GM18517 (cell line): Measurements from ENCODE around the gene BABAM2.
"Not testable (repeated sequence)": the region's sequence is repeated elsewhere in the genome, so short reads cannot be mapped to it uniquely, and the experiment has no call there.

Source experiments
- ATAC-seq: cut with Tn5 transposase; IDR thresholded peaks from one replicate; pipeline ENCODE4 v1.9.1; 2021; ENCODE audit warnings: mild to moderate bottlenecking, moderate library complexity; ENCODE audit not compliant: unreplicated experiment

The BABAM2 gene

DNA sequence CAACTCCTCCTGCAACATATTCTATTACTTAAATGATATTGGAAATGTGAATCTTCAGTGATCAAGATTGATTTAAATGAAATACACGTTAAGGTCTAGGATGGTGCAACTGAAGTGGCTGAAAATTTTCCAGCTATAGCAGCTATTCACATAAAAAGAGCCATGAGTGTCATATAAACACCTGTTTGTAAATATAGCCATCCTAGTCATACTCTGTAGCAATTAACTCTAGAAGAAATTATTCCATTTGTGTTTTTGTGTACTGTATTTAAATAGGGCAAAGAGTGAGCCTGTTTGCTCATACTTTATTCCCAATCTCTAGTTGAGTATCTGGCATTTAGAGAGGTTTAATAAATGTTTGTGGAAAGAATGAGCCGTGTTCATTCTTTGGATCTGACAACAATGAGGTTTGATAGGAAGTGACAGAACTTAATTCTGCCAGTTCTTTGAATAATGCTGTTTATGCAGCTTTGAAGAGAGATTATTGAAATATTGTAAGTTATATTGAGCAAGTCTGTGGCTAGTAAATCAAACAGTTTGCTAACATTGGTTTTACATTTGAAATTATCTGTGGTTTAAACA is 49.7 kb downstream of the BABAM2 start:
- no peak for ATAC-seq

GRCh38 chr2:27940982-27941381 is 50.5 kb downstream of the BABAM2 start:
- ATAC-seq = no peak

DNA sequence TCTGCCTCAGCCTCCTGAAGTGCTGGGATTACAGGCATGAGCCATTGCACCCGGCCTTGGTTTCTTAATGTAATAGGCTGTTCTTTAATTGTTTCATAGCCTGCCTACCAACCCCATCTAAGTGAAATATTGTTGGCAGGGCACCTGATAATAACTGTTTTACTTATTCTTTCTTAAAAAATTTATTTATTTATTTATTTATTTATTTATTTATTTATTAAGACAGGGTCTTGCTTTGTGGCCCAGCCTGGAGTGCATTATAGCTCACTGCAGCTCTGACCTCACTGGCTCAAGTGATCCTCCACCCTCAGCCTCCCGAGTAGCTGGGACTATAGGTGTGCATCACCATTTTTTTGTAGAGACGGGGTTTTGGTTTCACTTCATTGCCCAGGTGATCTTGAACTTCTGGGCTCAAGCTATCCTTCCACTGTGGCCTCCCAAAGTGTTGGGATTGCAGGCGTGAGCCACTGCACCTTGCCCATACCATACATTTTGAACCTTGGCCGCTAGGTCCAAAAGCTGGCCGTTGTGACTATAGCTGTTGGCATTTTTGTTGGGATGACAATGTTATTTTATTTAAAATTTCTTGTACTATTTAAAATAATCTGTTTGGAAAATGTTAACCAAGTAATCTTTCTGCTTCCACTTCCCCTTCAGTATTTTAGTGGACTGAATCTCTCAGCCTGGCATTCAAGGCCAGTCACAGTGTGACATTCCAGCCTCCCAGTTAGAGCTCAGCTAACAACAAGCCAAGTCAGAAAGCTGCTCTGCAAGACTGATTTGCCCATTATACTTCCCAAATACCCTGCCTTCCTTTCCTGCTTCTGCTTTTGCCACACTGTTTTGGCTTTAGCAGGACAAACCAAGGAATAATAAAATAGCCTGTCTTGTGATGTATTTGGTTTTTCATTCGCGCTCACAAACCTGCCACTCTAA is 52.4 kb downstream of the BABAM2 start:
- ATAC-seq = no peak

- no peak for ATAC-seq
Observed at GRCh38 chr2:27946530-27947060, 56.1 kb downstream of the BABAM2 start.

DNA sequence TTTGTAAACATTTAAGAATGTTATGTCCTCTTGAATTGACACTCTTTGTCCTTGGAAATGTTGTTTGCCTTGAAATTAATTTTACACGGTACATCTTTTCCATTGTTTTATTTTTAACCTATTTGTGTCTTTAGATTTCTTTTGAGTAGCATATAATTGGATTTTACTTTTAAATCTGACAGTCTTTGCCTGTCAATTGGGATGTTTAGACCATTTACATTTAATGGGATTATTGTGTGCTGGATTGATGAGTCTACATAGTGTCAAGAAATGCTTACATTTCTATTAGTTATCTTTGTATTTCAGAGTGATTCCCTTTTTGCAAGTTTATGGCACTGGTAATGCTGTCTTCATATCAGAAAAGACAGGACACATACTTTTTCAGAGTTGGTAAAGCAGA is 61.5 kb downstream of the BABAM2 start:
- no peak for ATAC-seq

DNA sequence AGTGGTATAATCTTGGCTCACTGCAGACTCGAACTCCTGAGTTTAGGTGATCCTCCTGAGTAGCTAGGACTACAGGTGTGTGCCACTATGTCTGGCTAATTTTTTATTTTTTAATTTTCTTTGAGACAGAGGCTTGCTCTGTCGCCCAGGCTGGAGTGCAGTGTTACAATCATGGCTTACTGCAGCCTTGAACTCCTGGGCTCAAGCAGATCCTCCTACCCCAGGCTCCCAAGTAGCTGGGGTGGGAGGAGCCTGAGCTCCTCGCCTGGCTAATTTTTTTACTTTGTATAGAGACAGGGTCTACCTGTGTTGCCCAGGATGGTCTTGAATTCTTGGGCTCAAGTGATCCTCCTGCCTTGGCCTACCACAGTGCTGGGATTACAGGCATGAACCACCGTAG is 62.5 kb downstream of the BABAM2 start:
- no peak for ATAC-seq

DNA sequence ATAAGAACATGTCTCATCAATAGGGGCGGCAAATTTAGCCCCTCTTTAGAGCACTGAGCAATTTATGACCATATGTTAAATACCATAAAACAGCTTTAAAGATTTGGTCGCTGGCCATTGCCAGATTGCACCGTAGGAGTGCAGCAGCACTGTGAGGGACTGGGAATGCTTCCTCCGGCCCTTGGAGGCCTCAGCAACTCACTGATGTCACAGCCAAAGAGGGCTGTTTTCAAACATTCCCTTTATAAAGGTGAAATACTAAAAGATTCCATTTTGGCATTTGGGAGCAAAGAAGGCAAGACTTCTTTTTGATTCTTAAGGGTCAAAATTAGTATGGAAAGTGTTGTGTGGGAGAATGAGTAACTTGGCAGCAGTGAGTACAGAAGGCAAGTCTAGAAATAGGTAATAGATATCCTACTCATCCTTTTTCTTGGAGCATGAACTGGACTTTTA is 63.7 kb downstream of the BABAM2 start:
- no peak for ATAC-seq

- no peak for ATAC-seq
Observed at GRCh38 chr2:27954771-27955383, 64.3 kb downstream of the BABAM2 start.

GRCh38 chr2:27955384-27956161 is 65.0 kb downstream of the BABAM2 start:
- no peak for ATAC-seq

GRCh38 chr2:27956888-27957287 is 66.4 kb downstream of the BABAM2 start:
- no peak for ATAC-seq

DNA sequence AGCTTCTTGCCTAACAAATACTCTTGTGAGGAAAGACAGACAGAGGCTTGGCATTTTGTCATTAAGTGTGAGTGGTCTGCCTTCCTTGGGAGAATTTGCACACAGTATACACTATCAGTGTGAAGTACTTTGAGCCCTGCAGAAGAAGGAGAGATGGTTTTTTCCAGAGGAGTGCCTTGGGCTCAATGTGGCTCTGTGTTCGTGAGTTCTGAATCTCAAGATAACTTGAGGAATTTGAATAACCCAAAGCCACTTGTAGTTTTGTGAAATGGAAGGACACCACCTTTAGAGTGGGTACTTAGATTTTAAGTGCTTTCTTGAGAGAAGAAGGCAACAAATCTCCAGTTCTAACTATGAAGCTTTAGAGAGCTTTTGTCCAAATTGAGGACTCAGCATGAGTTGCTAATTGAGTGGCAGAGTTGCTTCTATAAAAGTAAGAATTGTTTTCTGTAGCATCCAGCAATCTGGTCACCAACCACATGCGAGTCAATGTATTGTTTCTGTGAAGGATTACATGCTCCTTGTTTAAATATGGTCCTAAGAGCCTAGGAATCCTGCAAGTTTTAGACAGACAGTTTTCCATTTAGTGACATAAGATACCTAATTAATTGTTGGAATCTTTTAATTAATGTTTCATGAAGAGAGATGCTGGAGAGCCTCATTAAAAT is 68.3 kb downstream of the BABAM2 start:
- no peak for ATAC-seq

GRCh38 chr2:27959496-27959895 is 69.0 kb downstream of the BABAM2 start:
- ATAC-seq = no peak

- ATAC-seq = no peak
Observed at GRCh38 chr2:27960237-27960912, 69.8 kb downstream of the BABAM2 start.

DNA sequence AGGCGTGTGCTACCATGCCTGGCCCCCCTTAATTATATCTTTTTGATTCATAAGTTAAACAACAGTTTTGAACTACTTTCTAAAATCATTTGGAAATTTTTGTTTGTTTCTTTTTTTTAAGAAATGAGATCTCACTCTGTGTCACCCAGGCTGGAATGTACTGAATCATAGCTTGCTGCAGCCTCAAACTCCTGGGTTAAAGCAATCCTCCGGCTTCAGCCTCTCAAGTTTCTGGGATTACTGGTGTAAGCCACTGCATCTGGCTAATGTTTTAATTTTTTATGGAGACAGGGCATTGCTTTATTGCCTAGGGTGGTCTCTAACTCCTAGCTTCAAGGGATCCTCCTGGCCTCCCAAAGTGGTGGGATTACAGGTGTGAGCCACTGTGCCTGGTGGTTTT is 71.5 kb downstream of the BABAM2 start:
- no peak for ATAC-seq

DNA sequence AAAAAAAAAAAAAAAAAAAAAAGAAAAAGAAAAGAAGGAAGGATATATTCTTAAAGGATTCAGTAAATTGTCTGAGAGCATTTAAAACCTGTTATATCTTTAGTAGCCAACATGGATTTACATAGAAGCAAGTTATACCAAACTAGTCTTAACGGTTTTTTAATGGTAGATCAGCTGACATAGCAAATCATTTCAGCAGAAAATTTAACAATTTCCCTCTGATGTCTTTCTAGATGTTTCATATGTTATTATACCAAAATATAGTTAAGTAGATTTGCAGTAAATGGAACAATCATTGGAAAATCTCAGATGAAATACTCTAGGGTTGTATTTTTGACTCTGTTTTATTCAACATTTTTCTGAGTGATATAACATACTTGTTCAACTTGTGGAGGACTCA is 72.9 kb downstream of the BABAM2 start:
- ATAC-seq = no peak

DNA sequence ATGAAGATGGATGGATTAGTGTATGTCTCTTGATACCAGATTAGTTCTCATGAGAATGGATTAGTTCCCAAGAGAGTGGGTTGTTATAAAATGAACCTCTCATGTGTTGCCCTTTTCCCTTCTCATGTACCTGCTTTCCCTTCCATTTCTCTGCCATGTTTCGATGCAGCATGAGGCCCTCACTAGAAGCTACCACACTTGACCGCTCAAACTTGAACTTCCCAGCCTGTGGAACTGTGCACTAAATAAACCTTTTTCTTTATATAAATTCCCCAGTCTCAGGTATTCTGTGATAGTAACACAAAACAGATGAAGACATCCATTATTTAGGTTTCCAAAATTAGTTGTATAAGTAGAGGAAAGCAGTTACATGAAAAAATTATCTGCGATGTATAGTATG is 73.5 kb downstream of the BABAM2 start:
- ATAC-seq = no peak

GRCh38 chr2:27965841-27966240 is 75.3 kb downstream of the BABAM2 start:
- ATAC-seq = no peak

DNA sequence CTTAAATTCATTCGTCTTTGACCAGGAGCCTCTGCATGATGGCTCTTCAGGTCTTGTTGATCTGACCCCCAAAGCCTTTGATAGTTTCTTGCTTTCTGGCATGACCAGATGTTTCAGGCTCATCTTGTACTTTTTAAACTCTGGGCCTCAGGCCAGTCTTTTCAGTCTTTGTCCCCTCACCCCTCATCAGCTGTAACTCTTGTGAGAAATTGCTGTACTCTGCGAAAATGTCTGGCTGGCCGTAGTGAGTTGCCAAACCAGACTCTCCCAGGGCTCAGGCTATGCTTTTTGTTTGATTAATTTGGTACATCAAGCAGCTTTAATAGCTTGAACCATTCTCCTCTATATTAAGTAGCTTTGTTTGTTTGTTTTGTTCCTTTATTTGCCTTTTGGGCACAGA is 75.9 kb downstream of the BABAM2 start:
- ATAC-seq = no peak

DNA sequence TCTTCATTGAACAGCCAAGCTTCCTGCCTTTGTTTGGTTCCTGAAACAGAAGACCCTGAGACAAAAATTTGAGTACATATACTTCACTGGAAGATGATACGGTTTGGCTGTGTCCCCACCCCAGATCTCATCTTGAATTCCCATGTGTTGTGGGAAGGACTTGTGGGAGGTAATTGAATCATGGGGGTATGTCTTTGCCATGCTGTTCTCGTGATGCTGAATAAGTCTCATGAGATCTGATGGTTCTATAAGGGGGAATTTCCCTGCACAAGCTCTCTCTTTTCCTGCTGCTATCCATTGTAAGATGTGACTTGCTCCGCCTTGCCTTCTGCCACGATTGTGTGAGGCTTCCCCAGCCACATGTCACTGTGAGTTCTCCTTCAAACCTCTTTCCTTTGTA is 76.5 kb downstream of the BABAM2 start:
- ATAC-seq = no peak

DNA sequence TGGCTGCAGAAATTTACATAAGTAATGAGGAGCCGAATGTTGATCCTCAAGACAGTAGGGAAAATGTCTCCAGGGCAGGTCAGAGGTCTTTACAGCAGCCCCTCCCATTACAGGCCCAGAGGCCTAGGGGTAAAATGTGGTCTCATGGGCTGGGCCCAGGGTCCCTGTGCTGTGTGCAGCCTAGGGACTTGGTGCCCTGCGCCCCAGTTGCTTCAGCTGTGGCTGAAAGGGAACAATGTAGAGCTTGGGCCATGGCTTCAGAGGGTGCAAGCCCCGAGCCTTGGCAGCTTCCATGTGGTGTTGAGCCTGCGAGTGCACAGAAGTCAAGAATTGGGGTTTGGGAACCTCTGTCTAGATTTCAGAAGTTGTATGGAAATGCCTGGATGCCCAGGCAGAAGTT is 77.5 kb downstream of the BABAM2 start:
- ATAC-seq = not testable (repeated sequence)
